ENCODE results near the gene INMT. TPM values are rescaled to one million over a fixed set of nuclear protein-coding genes. Genes with fewer than 3 reads are reported as not detected.

Gene INMT
- total and polyA plus RNA-seq, 2 experiments from 2014 or later = 0.79 to 1.1 TPM

DNA sequence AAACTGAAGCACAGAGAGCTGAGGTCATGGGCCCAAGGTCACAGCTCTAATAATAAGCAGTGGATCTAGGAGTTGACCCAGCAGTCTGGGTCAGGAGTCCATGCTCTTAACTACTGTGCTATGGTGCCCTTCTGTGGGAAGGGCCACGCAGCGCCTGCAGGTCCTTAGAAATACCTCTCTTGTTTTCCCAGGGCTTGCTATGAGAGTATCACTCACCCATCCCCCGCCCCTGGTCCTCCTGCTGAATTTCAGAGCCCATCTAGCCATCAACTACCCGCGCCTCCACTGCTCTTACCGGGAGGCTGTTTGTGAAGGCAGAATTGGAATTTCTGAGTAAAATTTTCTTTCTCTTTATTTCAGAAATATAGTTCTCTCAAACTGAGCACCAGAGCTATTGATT, 42.4 kb upstream of the INMT start:
- H3K4me3 Mint-ChIP-seq = no peak overlapping the region
- no peaks in the 10 kb centered on the region for H3K9me3 Mint-ChIP-seq
- H3K27ac Mint-ChIP-seq = no peak overlapping the region
- Histone ChIP-seq H3K79me2 (replicated peaks; ENCODE audit: insufficient read depth) (no peaks in the 10 kb centered on the region), H3K4me3 (no peak overlapping the region), H2AFZ (no peak overlapping the region), H3K36me3 (ENCODE audit: insufficient read depth) (no peaks in the 10 kb centered on the region), H3K27me3 (ENCODE audit: insufficient read depth) (no peaks in the 10 kb centered on the region), H3K9me2 (ENCODE audit: insufficient read depth) (no peaks in the 10 kb centered on the region), H3K4me1 (ENCODE audit: insufficient read depth) (no peaks in the 10 kb centered on the region; the same call in 1 of the 2 replicates), H3K27ac (ENCODE audit: low read depth) (no peak overlapping the region), H3K4me2 (no peak overlapping the region), H3F3A (replicated peaks; ENCODE audit: low read depth) (no peaks in the 10 kb centered on the region), H4K20me1 (replicated peaks; ENCODE audit: insufficient read depth) (no peaks in the 10 kb centered on the region)
- no peak for TF ChIP-seq JUNB (IDR thresholded peaks at IDR 0.05; ENCODE audit: unreplicated experiment)
- TF ChIP-seq CREB1 (CRISPR knock-in tag; IDR thresholded peaks at IDR 0.05; ENCODE audit: low read depth) = no peak
- TF ChIP-seq EZH2 (IDR thresholded peaks at IDR 0.05; ENCODE audit: low read depth, unreplicated experiment) = no peak
- TF ChIP-seq ZNF114 (CRISPR knock-in tag; IDR thresholded peaks at IDR 0.05) = no peak
- TF ChIP-seq, protein P1, sequence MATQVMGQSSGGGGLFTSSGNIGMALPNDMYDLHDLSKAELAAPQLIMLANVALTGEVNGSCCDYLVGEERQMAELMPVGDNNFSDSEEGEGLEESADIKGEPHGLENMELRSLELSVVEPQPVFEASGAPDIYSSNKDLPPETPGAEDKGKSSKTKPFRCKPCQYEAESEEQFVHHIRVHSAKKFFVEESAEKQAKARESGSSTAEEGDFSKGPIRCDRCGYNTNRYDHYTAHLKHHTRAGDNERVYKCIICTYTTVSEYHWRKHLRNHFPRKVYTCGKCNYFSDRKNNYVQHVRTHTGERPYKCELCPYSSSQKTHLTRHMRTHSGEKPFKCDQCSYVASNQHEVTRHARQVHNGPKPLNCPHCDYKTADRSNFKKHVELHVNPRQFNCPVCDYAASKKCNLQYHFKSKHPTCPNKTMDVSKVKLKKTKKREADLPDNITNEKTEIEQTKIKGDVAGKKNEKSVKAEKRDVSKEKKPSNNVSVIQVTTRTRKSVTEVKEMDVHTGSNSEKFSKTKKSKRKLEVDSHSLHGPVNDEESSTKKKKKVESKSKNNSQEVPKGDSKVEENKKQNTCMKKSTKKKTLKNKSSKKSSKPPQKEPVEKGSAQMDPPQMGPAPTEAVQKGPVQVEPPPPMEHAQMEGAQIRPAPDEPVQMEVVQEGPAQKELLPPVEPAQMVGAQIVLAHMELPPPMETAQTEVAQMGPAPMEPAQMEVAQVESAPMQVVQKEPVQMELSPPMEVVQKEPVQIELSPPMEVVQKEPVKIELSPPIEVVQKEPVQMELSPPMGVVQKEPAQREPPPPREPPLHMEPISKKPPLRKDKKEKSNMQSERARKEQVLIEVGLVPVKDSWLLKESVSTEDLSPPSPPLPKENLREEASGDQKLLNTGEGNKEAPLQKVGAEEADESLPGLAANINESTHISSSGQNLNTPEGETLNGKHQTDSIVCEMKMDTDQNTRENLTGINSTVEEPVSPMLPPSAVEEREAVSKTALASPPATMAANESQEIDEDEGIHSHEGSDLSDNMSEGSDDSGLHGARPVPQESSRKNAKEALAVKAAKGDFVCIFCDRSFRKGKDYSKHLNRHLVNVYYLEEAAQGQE (IDR thresholded peaks at IDR 0.05; ENCODE audit: unreplicated experiment) = no peak
- no peak for TF ChIP-seq EZH2phosphoT487 (IDR thresholded peaks at IDR 0.05; ENCODE audit: unreplicated experiment)
- ATAC-seq = peak; percentile 91
- peaks cover 9% of the 10 kb centered on the region for H3K4me1 Mint-ChIP-seq
- peak; percentile 86 for DNase-seq (ENCODE audit: low spot score)
- H3K36me3 Mint-ChIP-seq (ENCODE audit: low read depth) = no peaks in the 10 kb centered on the region
- H3K27me3 Mint-ChIP-seq (ENCODE audit: insufficient read depth, low read depth, poor library complexity) = peaks cover 7% of the 10 kb centered on the region

DNA sequence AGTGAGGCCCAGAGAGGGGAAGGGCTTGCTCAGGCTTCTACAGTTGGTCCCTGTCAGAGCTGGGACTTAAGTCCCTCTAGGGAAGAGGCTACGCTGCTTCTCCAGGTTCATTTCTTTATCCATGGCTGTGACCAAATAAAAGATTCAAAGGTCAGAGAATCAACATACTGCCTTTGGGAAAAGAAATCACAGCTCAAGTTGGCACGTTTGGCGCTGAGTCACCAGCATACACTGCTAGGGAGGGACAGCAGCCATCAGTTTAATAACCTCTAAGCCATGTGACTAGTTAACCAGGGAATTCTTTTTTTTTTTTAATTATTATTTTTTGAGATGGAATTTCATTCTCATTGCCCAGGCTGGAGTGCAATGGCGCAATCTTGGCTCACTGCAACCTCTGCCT, 41.3 kb upstream of the INMT start:
- H3K27me3 ChIP-seq (ENCODE audit: insufficient read depth) = no peaks in the 10 kb centered on the region
- ATAC-seq = no peak
- Mint-ChIP-seq H3K9me3 (no peaks in the 10 kb centered on the region; the same call in 2 of the 3 replicates), H3K27me3 (ENCODE audit: insufficient read depth, low read depth, poor library complexity) (peaks cover 7% of the 10 kb centered on the region), H3K4me1 (peaks cover 9% of the 10 kb centered on the region), H3K27ac (no peak overlapping the region), H3K4me3 (no peak overlapping the region), H3K36me3 (ENCODE audit: low read depth) (no peaks in the 10 kb centered on the region)
- no peak for DNase-seq (ENCODE audit: low spot score)
- no peaks in the 10 kb centered on the region for H3K9me2 ChIP-seq (ENCODE audit: insufficient read depth)
- H3K4me1 ChIP-seq (ENCODE audit: insufficient read depth) = no peaks in the 10 kb centered on the region; the same call in 1 of the 2 replicates
- no peaks in the 10 kb centered on the region for H3K79me2 ChIP-seq (replicated peaks; ENCODE audit: insufficient read depth)
- no peak overlapping the region for H2AFZ ChIP-seq
- no peak overlapping the region for H3K4me3 ChIP-seq
- H3K27ac ChIP-seq (ENCODE audit: low read depth) = no peak overlapping the region
- H3K4me2 ChIP-seq = no peak overlapping the region
- H4K20me1 ChIP-seq (replicated peaks; ENCODE audit: insufficient read depth) = no peaks in the 10 kb centered on the region
- no peaks in the 10 kb centered on the region for H3F3A ChIP-seq (replicated peaks; ENCODE audit: low read depth)
- H3K36me3 ChIP-seq (ENCODE audit: insufficient read depth) = no peaks in the 10 kb centered on the region
- TF ChIP-seq NANOG (IDR thresholded peaks at IDR 0.05; ENCODE audit: borderline replicate concordance) = no peak
- TF ChIP-seq, protein P2, sequence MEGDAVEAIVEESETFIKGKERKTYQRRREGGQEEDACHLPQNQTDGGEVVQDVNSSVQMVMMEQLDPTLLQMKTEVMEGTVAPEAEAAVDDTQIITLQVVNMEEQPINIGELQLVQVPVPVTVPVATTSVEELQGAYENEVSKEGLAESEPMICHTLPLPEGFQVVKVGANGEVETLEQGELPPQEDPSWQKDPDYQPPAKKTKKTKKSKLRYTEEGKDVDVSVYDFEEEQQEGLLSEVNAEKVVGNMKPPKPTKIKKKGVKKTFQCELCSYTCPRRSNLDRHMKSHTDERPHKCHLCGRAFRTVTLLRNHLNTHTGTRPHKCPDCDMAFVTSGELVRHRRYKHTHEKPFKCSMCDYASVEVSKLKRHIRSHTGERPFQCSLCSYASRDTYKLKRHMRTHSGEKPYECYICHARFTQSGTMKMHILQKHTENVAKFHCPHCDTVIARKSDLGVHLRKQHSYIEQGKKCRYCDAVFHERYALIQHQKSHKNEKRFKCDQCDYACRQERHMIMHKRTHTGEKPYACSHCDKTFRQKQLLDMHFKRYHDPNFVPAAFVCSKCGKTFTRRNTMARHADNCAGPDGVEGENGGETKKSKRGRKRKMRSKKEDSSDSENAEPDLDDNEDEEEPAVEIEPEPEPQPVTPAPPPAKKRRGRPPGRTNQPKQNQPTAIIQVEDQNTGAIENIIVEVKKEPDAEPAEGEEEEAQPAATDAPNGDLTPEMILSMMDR (conservative IDR thresholded peaks at IDR 0.05; ENCODE audit: low read depth in 2 of 2) = no peak

All from GM23338 (cell line).